Peyer's patch (tissue), 4 donors: ENCODE measurements around the gene ABI2.

ENCODE experiments used
- POLR2A ChIP-seq, 2 donors: fragments of 450-650 bp; IDR thresholded peaks; one replicate each; pipeline ENCODE4 v1.5.1; 2017; ENCODE audit warnings: antibody characterized with exemption in 2 of 2, mild to moderate bottlenecking in 2 of 2, moderate library complexity in 2 of 2
- TF ChIP-seq, protein P1 (sequence below), 6 experiments: fragments of 450-650 bp in 4 of 6; fragments of 200-600 bp in 2 of 6; sonication (generic) in 1 of 6; IDR thresholded peaks; one replicate each; pipeline ENCODE4 v1.5.1; 2017 to 2019; ENCODE audit warnings: antibody characterized with exemption in 6 of 6, mild to moderate bottlenecking in 3 of 6, moderate library complexity in 1 of 6

DNA sequence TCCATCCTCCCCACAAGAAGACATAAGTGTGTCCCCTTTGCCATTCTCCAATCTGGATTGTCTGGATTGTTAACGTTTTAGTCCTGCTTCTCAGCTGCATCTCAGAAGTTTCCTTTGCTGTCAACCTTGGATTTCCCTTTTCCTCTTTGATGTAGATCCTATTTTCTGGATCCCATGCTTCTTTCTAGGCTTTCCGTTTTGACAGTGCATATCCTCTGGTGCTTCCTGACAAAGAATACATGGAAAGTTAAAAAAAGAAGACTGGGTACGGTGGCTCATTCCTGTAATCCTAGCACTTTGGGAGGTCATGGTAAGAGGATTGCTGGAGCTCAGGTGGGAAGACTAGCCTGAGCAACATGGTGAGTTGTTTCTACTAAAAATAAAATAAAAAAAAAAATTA, 26.8 kb downstream of the ABI2 start:
- TF ChIP-seq, protein P1, sequence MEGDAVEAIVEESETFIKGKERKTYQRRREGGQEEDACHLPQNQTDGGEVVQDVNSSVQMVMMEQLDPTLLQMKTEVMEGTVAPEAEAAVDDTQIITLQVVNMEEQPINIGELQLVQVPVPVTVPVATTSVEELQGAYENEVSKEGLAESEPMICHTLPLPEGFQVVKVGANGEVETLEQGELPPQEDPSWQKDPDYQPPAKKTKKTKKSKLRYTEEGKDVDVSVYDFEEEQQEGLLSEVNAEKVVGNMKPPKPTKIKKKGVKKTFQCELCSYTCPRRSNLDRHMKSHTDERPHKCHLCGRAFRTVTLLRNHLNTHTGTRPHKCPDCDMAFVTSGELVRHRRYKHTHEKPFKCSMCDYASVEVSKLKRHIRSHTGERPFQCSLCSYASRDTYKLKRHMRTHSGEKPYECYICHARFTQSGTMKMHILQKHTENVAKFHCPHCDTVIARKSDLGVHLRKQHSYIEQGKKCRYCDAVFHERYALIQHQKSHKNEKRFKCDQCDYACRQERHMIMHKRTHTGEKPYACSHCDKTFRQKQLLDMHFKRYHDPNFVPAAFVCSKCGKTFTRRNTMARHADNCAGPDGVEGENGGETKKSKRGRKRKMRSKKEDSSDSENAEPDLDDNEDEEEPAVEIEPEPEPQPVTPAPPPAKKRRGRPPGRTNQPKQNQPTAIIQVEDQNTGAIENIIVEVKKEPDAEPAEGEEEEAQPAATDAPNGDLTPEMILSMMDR (IDR thresholded peaks at IDR 0.05) = no peak
- TF ChIP-seq POLR2A (IDR thresholded peaks at IDR 0.05) = no peak
